NCI-H748 (cell line): ENCODE measurements around the gene GCFC2.

ENCODE experiments used
- DNase-seq: peaks from one replicate; lab custom pipeline; 2025; ENCODE audit not compliant: unreplicated experiment; lab: John Stamatoyannopoulos, UW

The GCFC2 gene

DNA sequence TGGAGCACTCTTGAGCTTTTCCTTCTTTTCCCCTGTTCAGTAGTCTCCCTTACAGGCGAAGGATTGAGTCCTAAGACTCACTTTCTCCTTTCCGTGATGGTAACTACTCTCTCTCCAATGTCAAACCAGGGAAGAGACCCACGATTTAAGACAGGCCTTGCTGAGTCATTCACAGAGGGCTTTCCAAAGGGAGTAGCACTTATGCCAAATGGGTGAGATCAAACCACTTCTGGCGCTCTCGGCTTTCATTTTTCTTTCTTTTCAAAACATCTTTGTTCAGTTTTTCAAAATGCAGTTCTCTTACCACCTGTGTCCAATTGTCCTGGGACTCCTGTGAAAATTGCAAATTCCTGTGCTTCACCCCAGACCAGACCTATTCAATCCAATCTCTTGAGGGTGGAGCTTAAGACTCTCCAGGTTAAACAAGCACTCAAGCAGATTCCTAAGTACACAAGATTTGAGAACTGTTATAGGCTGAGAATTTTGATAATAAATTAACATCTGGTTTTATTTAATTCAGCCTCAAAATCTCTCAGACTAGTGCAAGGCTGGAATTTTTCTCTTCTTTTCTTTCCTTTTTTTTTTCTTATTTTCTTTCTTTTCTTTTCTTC lies 78.5 kb downstream of the GCFC2 start:
- no peak for DNase-seq

DNA sequence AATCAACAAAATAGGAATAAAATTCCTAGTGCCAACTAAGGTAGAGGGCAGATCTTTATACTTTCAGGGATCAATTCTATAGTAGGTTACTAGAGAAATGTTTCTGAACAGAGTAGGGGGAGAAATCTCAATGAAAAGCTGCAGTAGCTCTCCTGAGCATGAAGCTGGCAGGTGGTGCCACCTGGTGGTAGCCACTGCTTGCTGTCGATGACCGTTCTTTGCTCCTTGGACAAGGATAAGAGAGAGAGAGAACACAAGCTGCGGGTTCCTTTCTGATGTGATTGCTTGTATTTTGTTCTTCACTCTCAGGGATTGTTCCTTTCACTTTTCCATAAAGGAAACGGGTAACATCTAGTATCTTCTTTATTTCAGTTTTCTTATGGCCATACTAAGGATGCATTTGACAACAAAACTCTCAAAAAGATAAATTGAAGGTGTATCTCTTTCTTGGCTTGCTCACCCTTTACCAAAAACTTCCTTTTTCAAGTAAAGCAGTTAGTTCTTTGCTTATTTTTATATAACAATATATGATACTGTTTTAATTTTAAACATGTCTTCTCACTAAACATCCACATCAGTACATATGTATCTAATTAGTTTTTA lies 82.7 kb downstream of the GCFC2 start:
- peak; percentile 75 for DNase-seq

DNA sequence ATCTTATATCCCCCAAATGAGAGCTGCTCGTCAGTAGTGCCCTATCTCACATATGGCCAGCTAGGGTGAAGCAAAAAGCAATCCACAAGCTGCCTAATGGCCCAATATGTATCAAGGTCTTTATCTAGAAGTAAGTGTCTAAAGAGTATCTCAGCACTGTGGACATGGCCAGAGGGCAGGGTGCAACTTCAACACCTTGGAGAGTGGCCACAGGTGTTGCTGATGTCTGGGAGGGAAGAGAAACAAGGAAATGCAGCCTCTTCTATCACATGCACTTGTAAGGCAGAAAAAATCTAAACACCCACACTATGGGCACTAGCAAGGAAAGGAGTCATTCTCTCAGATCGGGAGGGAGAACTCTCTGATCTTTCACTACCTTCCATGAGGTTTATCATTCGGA lies 87.8 kb downstream of the GCFC2 start:
- DNase-seq, result no peak

DNA sequence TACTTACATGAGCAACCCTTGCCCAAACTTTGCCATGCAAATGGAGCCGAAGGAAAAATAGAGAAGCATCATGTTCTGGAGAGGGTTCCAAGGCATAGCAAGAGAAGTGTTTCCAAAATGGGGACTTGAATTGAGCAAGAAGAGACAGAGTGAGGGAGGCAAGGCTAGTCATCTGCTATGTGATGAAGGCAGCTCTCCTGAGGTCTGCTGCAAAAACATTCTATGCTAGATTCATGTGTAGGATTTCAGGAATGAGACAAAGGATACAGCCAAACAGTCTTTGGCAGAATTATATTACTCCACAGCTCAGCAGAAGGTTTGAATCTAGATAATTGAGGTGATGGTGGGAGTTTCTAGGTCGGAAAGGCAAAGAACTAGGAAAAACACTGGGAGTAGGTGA lies 88.2 kb downstream of the GCFC2 start:
- DNase-seq, result no peak

DNA sequence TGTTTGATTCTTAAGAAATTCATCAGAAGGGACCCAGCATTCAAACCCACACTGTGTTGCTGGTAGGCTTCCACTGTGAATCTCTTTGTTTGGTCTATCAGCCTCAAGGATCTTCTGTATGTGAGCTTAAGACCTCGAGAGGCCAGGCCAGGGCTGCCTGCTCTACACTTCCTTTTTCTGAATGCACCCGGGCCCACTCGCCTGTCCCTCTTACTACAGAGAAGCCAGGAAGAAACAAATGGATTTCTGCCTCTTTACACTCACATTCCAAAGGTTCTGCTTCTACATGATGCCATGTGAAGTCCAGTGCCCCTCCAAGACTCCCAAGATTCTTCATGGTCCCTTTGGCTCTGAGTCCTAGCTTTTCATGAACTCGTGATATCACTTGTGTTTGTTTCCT lies 89.5 kb downstream of the GCFC2 start:
- DNase-seq, result no peak

DNA sequence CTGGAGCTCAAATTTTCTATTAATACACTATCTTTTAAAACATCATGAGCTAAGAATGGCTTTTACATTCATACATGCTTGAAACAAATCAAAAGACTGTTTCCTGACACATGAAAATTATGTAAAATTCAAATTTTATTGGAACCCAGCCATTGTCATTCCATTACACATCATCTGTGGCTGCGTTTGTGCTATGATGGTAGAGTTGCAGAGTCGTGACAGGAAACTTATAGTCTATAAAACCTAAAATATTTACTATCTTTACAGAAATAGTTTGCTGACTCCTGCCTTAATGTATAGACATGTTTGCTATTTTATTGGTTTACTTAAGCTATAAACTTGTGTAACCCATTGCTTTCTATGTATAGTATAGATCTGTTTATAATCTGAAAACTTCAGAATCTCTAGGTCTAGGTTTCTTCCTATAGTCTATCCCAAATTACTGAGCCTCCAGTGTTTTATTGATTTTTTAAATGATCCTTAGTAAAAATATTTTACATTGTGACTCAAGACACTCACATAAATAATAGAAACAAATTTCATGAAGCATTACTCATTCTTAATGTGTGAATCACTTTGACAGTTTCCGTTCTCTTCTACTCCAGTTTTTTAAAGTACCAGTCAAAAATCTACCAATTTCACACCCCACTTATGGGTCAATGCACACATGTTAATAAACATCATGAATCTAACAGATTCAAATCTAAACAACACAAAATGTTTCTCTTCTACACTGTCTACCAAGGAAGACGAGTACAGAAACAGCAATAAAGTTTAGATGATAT lies 90.6 kb downstream of the GCFC2 start:
- no peak for DNase-seq

DNA sequence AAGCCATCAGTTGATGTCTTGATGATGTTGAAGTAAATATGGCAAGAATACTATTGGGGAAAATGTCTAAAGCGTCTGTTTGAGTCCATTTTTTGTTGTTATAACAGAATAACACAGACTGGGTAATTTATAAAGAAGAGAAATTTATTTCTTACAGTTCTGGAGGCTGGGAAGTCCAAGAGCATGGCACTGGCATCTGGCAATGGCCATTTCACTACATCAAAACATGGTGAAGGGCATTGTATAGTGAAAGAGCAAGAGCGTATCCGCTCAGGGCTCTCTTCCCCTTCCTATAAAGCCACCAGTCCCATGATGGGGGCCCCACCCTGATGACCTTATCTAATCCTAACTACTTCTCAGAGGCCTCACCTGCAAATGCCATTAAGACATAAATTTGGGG lies 93.8 kb downstream of the GCFC2 start:
- no peak for DNase-seq

DNA sequence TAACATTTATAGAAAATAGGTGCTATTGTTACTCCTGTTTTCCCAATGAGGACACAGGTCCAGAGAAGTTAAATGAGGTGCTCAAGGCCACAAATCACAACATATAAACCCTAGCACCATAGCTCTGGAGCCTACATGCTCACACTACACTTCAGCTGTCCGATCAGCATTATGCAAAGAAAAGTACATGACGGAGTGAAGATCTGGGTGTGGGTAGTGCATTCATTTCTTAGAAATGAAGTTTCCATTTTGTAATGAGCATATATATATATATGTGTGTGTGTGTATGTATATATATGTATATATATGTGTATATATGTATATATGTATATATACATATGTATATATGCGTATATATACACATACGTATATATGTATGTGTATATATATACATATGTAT lies 94.3 kb downstream of the GCFC2 start:
- DNase-seq, result no peak

DNA sequence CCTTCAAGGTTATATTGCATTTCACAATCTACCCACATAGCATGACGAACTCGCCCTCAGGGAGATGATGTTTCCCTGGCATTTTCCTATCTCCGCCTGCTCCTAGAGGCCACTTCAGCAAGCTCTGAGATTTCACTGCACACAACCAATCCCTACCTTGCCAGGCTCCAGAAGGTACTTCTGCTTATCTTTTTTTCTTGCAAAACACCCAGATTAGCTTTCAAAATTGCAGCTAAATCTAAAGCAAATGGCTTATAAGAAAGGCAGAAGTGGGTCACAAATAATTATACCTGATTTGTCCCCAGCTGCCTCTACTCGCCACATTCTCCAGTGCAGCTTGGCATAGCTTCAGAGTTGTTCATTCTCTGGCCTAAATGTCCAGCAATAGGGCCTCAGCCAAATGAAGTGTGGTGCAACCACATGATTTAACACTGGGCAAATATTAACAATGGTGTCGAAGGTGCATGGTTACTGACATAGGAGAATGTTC lies 96.5 kb downstream of the GCFC2 start:
- no peak for DNase-seq

DNA sequence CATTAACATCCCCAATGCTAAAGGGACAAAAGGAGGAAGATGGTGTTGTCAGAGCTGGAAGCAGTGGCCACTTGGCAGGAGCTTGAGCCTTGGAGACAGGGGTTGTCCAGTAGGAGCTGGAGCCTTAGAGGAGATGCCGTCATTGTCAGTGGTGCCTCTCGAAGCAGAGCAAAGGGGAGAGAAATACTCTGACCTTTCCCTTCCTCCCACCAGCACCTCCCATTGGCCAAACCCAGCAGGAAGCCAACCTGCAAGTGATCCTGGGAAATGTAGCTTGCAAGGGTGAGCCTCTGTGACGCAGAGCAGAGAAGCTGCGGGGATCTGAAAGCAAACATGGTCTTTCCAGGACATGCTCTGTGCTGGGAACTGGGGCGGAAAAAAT lies 97.9 kb downstream of the GCFC2 start:
- DNase-seq, result no peak
